IMR-90 (cell line): Measurements from ENCODE around the gene DUSP16. TPM values are rescaled to one million over a fixed set of nuclear protein-coding genes. Genes with fewer than 3 reads are reported as not detected.
"Not testable (repeated sequence)": the region's sequence is repeated elsewhere in the genome, so short reads cannot be mapped to it uniquely, and the experiment has no call there.

Experiments
- ATAC-seq: fragments of 200-7000 bp; cut with Tn5 transposase; 2 replicates; pipeline ENCODE4 v1.9.1; 2020; ENCODE audit warnings: low read depth, mild to moderate bottlenecking, moderate library complexity
- BruUV-seq: library from RNA; stranded (reverse); fragments of 400-500 nt; replicated peaks from 2 replicates; lab custom pipeline; 2021; lab: Mats Ljungman, UMichigan
- CTCF ChIA-PET: fragments of 300-600 bp; formaldehyde crosslinking; extraction: SDS; loops from one replicate; lab custom pipeline; 2021; ENCODE audit warnings: antibody characterized with exemption; lab: Yijun Ruan, JAX
- POLR2A ChIA-PET: fragments of 300-600 bp; sonication (Branson Sonifier 250); formaldehyde crosslinking; loops from one replicate; lab custom pipeline; 2022; ENCODE audit warnings: antibody characterized with exemption; ENCODE audit not compliant: unreplicated experiment; lab: Charles Lee
- DNase-seq: peaks from one replicate; pipeline ENCODE4 v3.0.0; 2013
- H2AFZ ChIP-seq: replicated peaks from 2 replicates; pipeline ENCODE3; 2013; ENCODE audit warnings: low read length, mild to moderate bottlenecking; ENCODE audit not compliant: poor library complexity
- H2AK5ac ChIP-seq: 2 replicates; pipeline ENCODE4 v1.6.1; 2013; ENCODE audit warnings: low read depth, low read length, inconsistent platforms
- H2AK9ac ChIP-seq: replicated peaks from 2 replicates; pipeline ENCODE3; 2013; ENCODE audit warnings: mild to moderate bottlenecking, low read depth, low read length, moderate library complexity; ENCODE audit not compliant: poor library complexity
- H2BK120ac ChIP-seq: 2 replicates; pipeline ENCODE4 v1.6.1; 2013; ENCODE audit warnings: low read depth, low read length, inconsistent platforms
- H2BK15ac ChIP-seq: 3 replicates; pipeline ENCODE4 v1.6.1; 2013; ENCODE audit warnings: low read depth, low read length, inconsistent platforms
- H2BK20ac ChIP-seq: 2 replicates; pipeline ENCODE4 v1.6.1; 2013; ENCODE audit warnings: low read depth, mild to moderate bottlenecking, inconsistent platforms, low read length, moderate library complexity
- H2BK5ac ChIP-seq: 2 replicates; pipeline ENCODE4 v1.6.1; 2013; ENCODE audit warnings: mild to moderate bottlenecking, low read depth, low read length, inconsistent platforms; ENCODE audit not compliant: poor library complexity, severe bottlenecking
- H3K14ac ChIP-seq: replicated peaks from 2 replicates; pipeline ENCODE4 v1.6.1; 2013; ENCODE audit warnings: low read depth, low read length, inconsistent platforms
- H3K18ac ChIP-seq: 2 replicates; pipeline ENCODE4 v1.6.1; 2013; ENCODE audit warnings: low read depth, low read length, control low read depth
- H3K23ac ChIP-seq: 2 replicates; pipeline ENCODE4 v1.6.1; 2013; ENCODE audit warnings: low read depth, low read length, inconsistent platforms
- H3K27ac ChIP-seq: 2 replicates; pipeline ENCODE4 v1.5.1; 2013; ENCODE audit warnings: mild to moderate bottlenecking, control low read depth, low read length; ENCODE audit not compliant: insufficient read depth
- H3K27me3 ChIP-seq: 2 replicates; pipeline ENCODE4 v1.6.1; 2013; ENCODE audit warnings: low read length; ENCODE audit not compliant: control insufficient read depth, insufficient read depth
- H3K36me3 ChIP-seq: 2 replicates; pipeline ENCODE4 v1.6.1; 2013; ENCODE audit warnings: low read length, mixed read lengths; ENCODE audit not compliant: control insufficient read depth, insufficient read depth
- H3K4ac ChIP-seq: 2 replicates; pipeline ENCODE4 v1.6.1; 2013; ENCODE audit warnings: low read depth, low read length, inconsistent platforms
- H3K4me1 ChIP-seq: 2 replicates; pipeline ENCODE4 v1.6.1; 2013; ENCODE audit warnings: low read length, mixed read lengths; ENCODE audit not compliant: control insufficient read depth, insufficient read depth
- H3K4me2 ChIP-seq: 2 replicates; pipeline ENCODE4 v1.6.1; 2013; ENCODE audit warnings: low read depth, mild to moderate bottlenecking, control low read depth, low read length, moderate library complexity
- H3K4me3 ChIP-seq: 2 replicates; pipeline ENCODE4 v1.5.1; 2013; ENCODE audit warnings: low read depth, mild to moderate bottlenecking, control low read depth, low read length, moderate library complexity; ENCODE audit not compliant: insufficient read depth
- H3K56ac ChIP-seq: 2 replicates; pipeline ENCODE4 v1.6.1; 2013; ENCODE audit warnings: low read length, inconsistent platforms; ENCODE audit not compliant: insufficient read depth; ENCODE audit errors: extremely low read depth
- H3K79me1 ChIP-seq, 2 experiments: 2 replicates each; pipeline ENCODE4 v1.6.1; 2013; ENCODE audit warnings: low read length in 2 of 2, inconsistent platforms in 1 of 2, low read depth in 1 of 2
- H3K9ac ChIP-seq: 2 replicates; pipeline ENCODE4 v1.6.1; 2013; ENCODE audit warnings: low read depth, low read length, control low read depth
- H3K9me1 ChIP-seq: 2 replicates; pipeline ENCODE4 v1.6.1; 2013; ENCODE audit warnings: low read length, inconsistent platforms; ENCODE audit not compliant: insufficient read depth
- H3K9me3 ChIP-seq: 2 replicates; pipeline ENCODE4 v1.6.1; 2013; ENCODE audit warnings: low read length; ENCODE audit not compliant: control insufficient read depth, insufficient read depth
- H4K20me1 ChIP-seq: 2 replicates; pipeline ENCODE4 v1.6.1; 2013; ENCODE audit warnings: low read length, inconsistent platforms; ENCODE audit not compliant: insufficient read depth
- H4K5ac ChIP-seq: 2 replicates; pipeline ENCODE4 v1.6.1; 2013; ENCODE audit warnings: mild to moderate bottlenecking, low read depth, low read length, control low read depth
- H4K8ac ChIP-seq, 2 experiments: 2 replicates each; pipeline ENCODE4 v1.6.1; 2013; ENCODE audit warnings: low read depth in 2 of 2, low read length in 2 of 2, control low read depth in 1 of 2, inconsistent platforms in 1 of 2
- H4K91ac ChIP-seq: 2 replicates; pipeline ENCODE4 v1.6.1; 2013; ENCODE audit warnings: low read depth, low read length, inconsistent platforms; ENCODE audit not compliant: insufficient read depth
- BHLHE40 ChIP-seq: fragments of 150-350 bp; IDR thresholded peaks from 2 replicates; pipeline ENCODE4 v1.6.1; 2016; ENCODE audit warnings: mild to moderate bottlenecking, low read depth, low read length
- ELK1 ChIP-seq: fragments of 150-350 bp; IDR thresholded peaks from 2 replicates; pipeline ENCODE4 v1.6.1; 2016; ENCODE audit warnings: low read depth, mild to moderate bottlenecking, low read length, moderate library complexity, borderline replicate concordance
- WGBS, 2 experiments: methylation state at CpG; one replicate each; pipeline versions ENCODE4 v1.1.5 to v1.1.7; 2013; ENCODE audit warnings: missing lambda C conversion rate in 2 of 2; ENCODE audit not compliant: insufficient read length in 1 of 2; ENCODE audit errors: extremely low coverage in 2 of 2; 5-methylcytosine and 5-hydroxymethylcytosine counted together
- dilution Hi-C: fragments of 300-500 bp; cut with HindIII; formaldehyde crosslinking; loops from one replicate; pipeline ENCODE4 v1.14.3; 2018; ENCODE audit warnings: low sequenced_read_pairs; ENCODE audit not compliant: unreplicated experiment
- in situ Hi-C: fragments of 300-500 bp; cut with MboI; formaldehyde crosslinking; loops from 3 replicates; pipeline ENCODE4 v1.14.3; 2019; ENCODE audit warnings: low sequenced_read_pairs, inconsistent platforms, mixed read lengths
- intact Hi-C: fragments of 100-400 bp; cut with micrococcal nuclease; formaldehyde crosslinking; loops from 2 replicates; pipeline ENCODE4 v1.10.0; 2022
- polyA plus RNA-seq, 3 experiments: library from polyadenylated mRNA; depleted of rRNA; stranded (reverse); fragments of >200 nt; gene quantifications; 2 replicates each; pipeline ENCODE4 v1.2.3, GENCODE V29; 2012; ENCODE audit warnings: low replicate concordance in 1 of 3
- total RNA-seq: library from RNA; depleted of rRNA; stranded (reverse); fragments of >200 nt; gene quantifications from 2 replicates; pipeline ENCODE4 v1.2.3, GENCODE V29; 2012

DUSP16 gene
- total and polyA plus RNA-seq, 2 of the 4 experiments (the other 2 are of a cell fraction): 4.7 to 10.0 TPM

- dilution Hi-C loops: no loop called here
- no TSS peak for BruUV-seq
- intact Hi-C loops: no loop called here
- no peak for DNase-seq
- CTCF ChIA-PET: no interaction called here
- no peak overlapping the region for H3K4ac ChIP-seq
- H2AFZ ChIP-seq: no peak overlapping the region
- POLR2A ChIA-PET: no interaction called here
- H3K14ac ChIP-seq: no peak overlapping the region
- H3K79me1 ChIP-seq: no peaks in the 10 kb centered on the region
- no peak overlapping the region for H3K56ac ChIP-seq
- H2BK15ac ChIP-seq: no peak overlapping the region
- H3K27me3 ChIP-seq: peaks cover 8% of the 10 kb centered on the region
- in situ Hi-C loops: no loop called here
- no peak overlapping the region for H3K9ac ChIP-seq
- H3K9me1 ChIP-seq: no peaks in the 10 kb centered on the region; the same call in 1 of the 2 replicates
- ATAC-seq: no peak
- TF ChIP-seq ELK1: no peak
- TF ChIP-seq BHLHE40: no peak
- H2BK5ac ChIP-seq: no peak overlapping the region
- no peak overlapping the region for H2AK9ac ChIP-seq
- 71% methylated on average over 2 of the region's 4 CpGs; no CpG with 5 or more reads in 1 of the 2 experiments for WGBS, 2 experiments
- no peak overlapping the region for H4K91ac ChIP-seq
- no peaks in the 10 kb centered on the region for H4K20me1 ChIP-seq
- H4K5ac ChIP-seq: no peak overlapping the region
- no peak overlapping the region for H3K23ac ChIP-seq
- H3K4me3 ChIP-seq: no peak overlapping the region
- no peak overlapping the region for H2BK20ac ChIP-seq
- H3K4me2 ChIP-seq: no peak overlapping the region
- no peak overlapping the region for H2BK120ac ChIP-seq
- H3K4me1 ChIP-seq: no peaks in the 10 kb centered on the region
- H3K27ac ChIP-seq: no peak overlapping the region
- H3K36me3 ChIP-seq: no peaks in the 10 kb centered on the region
- no peaks in the 10 kb centered on the region for H3K9me3 ChIP-seq
- no peak overlapping the region for H4K8ac ChIP-seq
- no peak overlapping the region for H2AK5ac ChIP-seq
- H3K18ac ChIP-seq: no peak overlapping the region
Measured at GRCh38 chr12:12582193-12582881, 19.7 kb upstream of the DUSP16 start.

GRCh38 chr12:12580716-12581115 is 18.1 kb upstream of the DUSP16 start:
- dilution Hi-C loops, H3K79me1 ChIP-seq, H3K14ac ChIP-seq: not testable (repeated sequence)

More at GRCh38 chr12:12580716-12581115, 18.1 kb upstream of the DUSP16 start:
- H3K4me2 ChIP-seq, H2AFZ ChIP-seq, in situ Hi-C loops, H2BK5ac ChIP-seq, H2BK15ac ChIP-seq, H3K36me3 ChIP-seq, POLR2A ChIA-PET, H3K27me3 ChIP-seq, H3K9me1 ChIP-seq, intact Hi-C loops, H2AK9ac ChIP-seq, ATAC-seq, H4K20me1 ChIP-seq, DNase-seq, H3K9ac ChIP-seq, H2BK120ac ChIP-seq, H3K23ac ChIP-seq, BruUV-seq, H3K56ac ChIP-seq, H3K4me3 ChIP-seq, H3K4me1 ChIP-seq, H2BK20ac ChIP-seq, H3K9me3 ChIP-seq, H3K27ac ChIP-seq, H2AK5ac ChIP-seq, CTCF ChIA-PET, H4K5ac ChIP-seq, H3K18ac ChIP-seq, H4K8ac ChIP-seq, H3K4ac ChIP-seq, H4K91ac ChIP-seq: not testable (repeated sequence)
- no CpG with 5 or more reads among the region's 1 CpG for WGBS, 2 experiments
